Parathyroid adenoma (tissue), 2 donors: ENCODE results near the gene ZNF91.

Experiments used
- H2AFZ ChIP-seq: fragments of 300-600 bp; sonication (generic); one replicate; pipeline ENCODE4 v1.7.0; 2017; ENCODE audit warnings: antibody characterized with exemption, mild to moderate bottlenecking
- H3K27ac ChIP-seq: fragments of 300-600 bp; sonication (generic); one replicate; pipeline ENCODE4 v1.7.0; 2017
- H3K27me3 ChIP-seq: fragments of 300-600 bp; sonication (generic); one replicate; pipeline ENCODE4 v1.7.0; 2017; ENCODE audit warnings: low read length; ENCODE audit not compliant: control insufficient read depth, insufficient read depth
- H3K36me3 ChIP-seq: fragments of 300-600 bp; sonication (generic); one replicate; pipeline ENCODE4 v1.7.0; 2017; ENCODE audit warnings: low read length; ENCODE audit not compliant: control insufficient read depth, insufficient read depth
- H3K4me1 ChIP-seq: fragments of 300-600 bp; sonication (generic); one replicate; pipeline ENCODE4 v1.7.0; 2017; ENCODE audit warnings: control low read depth
- H3K4me2 ChIP-seq: fragments of 300-600 bp; sonication (generic); one replicate; pipeline ENCODE4 v1.7.0; 2017; ENCODE audit warnings: low read length
- H3K4me3 ChIP-seq: fragments of 300-600 bp; sonication (generic); one replicate; pipeline ENCODE4 v1.7.0; 2017; ENCODE audit warnings: low read depth, low read length
- H3K79me2 ChIP-seq: fragments of 300-600 bp; sonication (generic); one replicate; pipeline ENCODE4 v1.7.0; 2017; ENCODE audit warnings: control low read depth
- H3K9ac ChIP-seq: fragments of 300-600 bp; sonication (generic); one replicate; pipeline ENCODE4 v1.7.0; 2017; ENCODE audit warnings: mild to moderate bottlenecking
- H3K9me3 ChIP-seq: fragments of 300-600 bp; sonication (generic); one replicate; pipeline ENCODE4 v1.7.0; 2017; ENCODE audit warnings: low read length; ENCODE audit not compliant: control insufficient read depth
- TF ChIP-seq, protein P1 (sequence below): fragments of 300-600 bp; sonication (generic); IDR thresholded peaks from one replicate; pipeline ENCODE4 v1.7.0; 2017; ENCODE audit warnings: antibody characterized with exemption, mild to moderate bottlenecking
- donor health status: primary hyperparathyroidism.

Gene ZNF91

DNA sequence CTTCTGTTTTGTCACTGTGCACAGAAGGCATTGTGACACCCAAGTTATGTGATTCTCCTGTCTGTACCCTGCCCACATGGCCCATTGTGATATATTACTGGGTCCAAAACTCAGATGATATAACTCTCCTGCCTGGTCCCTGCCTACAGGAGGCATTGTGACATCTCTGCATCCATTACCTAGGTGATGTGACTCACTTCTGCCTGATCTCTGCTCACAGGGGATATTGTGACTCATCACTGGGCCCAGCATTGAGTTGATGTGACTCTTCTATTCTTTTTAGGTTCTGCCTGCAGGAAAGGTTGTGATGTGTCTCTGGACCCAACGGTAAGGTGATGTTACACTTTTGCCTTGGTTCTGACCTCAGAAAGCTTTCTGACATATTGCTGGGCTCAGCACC, 77.1 kb downstream of the ZNF91 start:
- H3K9ac ChIP-seq, result no peak overlapping the region
- peaks cover 2% of the 10 kb centered on the region for H3K79me2 ChIP-seq
- no peak overlapping the region for H3K4me2 ChIP-seq
- no peak overlapping the region for H3K4me3 ChIP-seq
- H3K27ac ChIP-seq, result no peak overlapping the region
- TF ChIP-seq, protein P1, sequence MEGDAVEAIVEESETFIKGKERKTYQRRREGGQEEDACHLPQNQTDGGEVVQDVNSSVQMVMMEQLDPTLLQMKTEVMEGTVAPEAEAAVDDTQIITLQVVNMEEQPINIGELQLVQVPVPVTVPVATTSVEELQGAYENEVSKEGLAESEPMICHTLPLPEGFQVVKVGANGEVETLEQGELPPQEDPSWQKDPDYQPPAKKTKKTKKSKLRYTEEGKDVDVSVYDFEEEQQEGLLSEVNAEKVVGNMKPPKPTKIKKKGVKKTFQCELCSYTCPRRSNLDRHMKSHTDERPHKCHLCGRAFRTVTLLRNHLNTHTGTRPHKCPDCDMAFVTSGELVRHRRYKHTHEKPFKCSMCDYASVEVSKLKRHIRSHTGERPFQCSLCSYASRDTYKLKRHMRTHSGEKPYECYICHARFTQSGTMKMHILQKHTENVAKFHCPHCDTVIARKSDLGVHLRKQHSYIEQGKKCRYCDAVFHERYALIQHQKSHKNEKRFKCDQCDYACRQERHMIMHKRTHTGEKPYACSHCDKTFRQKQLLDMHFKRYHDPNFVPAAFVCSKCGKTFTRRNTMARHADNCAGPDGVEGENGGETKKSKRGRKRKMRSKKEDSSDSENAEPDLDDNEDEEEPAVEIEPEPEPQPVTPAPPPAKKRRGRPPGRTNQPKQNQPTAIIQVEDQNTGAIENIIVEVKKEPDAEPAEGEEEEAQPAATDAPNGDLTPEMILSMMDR, result no peak
- H3K4me1 ChIP-seq, result no peaks in the 10 kb centered on the region
- no peaks in the 10 kb centered on the region for H3K9me3 ChIP-seq
- no peak overlapping the region for H2AFZ ChIP-seq
- H3K27me3 ChIP-seq, result no peaks in the 10 kb centered on the region
- H3K36me3 ChIP-seq, result no peaks in the 10 kb centered on the region

DNA sequence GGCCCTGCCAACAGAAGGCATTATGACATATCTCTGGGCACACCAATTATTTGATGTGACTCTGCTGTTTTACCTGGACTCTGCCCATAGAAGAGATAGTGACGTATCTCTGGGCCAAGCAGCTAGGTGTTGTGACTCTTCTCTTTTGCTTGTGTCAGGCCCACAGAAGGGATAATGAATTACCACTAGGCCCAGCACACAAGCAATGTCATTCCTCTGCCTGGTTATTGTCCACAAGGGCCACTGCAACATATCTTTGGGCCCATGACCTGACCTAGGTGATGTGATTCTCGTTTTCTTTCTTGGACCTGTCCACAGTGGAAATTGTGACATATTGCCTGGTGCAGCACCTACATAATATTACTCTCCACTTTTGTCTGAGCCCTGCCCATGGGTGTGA, 80.0 kb downstream of the ZNF91 start:
- Histone ChIP-seq H2AFZ (no peak overlapping the region), H3K4me1 (no peaks in the 10 kb centered on the region), H3K27me3 (no peaks in the 10 kb centered on the region), H3K9me3 (no peaks in the 10 kb centered on the region), H3K36me3 (no peaks in the 10 kb centered on the region), H3K9ac (no peak overlapping the region), H3K4me2 (no peak overlapping the region), H3K27ac (no peak overlapping the region), H3K4me3 (no peak overlapping the region), H3K79me2 (peaks cover 2% of the 10 kb centered on the region)
- TF ChIP-seq, protein P1, result no peak

DNA sequence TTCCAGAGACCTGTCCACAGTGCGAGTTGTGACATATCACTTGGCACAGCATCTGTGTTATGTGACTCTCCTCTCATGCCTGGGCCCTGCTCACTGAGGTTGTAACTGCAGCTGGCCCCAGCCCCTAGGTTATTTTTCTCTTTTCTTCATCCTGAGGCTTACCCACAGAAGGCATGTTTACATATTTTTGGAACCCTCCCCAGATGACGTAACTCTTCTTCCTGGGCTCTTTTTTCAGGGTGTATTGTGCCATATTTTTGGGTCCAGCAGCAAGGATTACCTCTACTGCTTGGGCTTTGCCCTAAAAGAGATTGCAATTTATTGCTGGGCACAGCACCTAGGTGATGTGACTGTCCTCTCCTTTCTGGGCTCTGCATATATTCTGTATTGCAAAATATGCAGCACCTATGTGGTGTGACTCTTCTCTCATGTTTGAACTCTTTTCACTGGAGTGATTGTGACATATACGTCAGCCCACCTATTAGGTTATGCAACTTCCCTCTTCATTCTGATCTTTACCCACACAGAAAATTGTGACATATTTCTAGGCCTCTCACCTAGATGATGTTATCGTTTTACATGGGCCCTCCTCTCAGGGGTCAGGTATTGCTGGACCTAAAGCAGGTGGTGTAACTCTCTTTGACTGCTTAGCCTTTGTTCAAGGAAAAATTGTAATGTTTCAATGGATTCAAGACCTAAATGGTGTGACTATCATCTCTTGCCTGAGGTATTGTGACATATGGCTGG, 80.6 kb downstream of the ZNF91 start:
- H3K4me2 ChIP-seq, result no peak overlapping the region
- H3K36me3 ChIP-seq, result no peaks in the 10 kb centered on the region
- no peaks in the 10 kb centered on the region for H3K27me3 ChIP-seq
- H3K4me3 ChIP-seq, result no peak overlapping the region
- no peak overlapping the region for H3K27ac ChIP-seq
- H3K4me1 ChIP-seq, result no peaks in the 10 kb centered on the region
- H2AFZ ChIP-seq, result no peak overlapping the region
- H3K9me3 ChIP-seq, result no peaks in the 10 kb centered on the region
- peaks cover 2% of the 10 kb centered on the region for H3K79me2 ChIP-seq
- TF ChIP-seq, protein P1, result no peak
- no peak overlapping the region for H3K9ac ChIP-seq

DNA sequence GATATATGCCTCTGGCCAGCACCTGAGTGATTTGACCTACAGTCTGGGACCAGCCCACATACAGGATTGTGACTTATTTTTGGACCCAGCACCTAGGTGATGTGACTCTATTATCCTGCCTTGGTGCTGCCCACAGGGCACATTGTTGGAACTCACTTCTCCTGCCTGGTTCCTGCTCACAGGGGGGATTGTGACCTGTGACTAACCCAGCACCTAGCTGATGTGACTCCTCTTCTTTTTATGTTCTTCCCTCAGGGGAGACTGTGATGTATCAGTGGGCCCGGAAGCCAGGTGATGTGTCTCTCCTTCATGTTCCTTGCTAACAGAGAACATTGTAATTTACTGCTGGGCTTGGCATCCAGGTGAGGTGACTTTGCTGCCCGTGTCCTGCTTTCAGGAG, 82.1 kb downstream of the ZNF91 start:
- no peak overlapping the region for H3K9ac ChIP-seq
- no peaks in the 10 kb centered on the region for H3K27me3 ChIP-seq
- no peak overlapping the region for H3K4me3 ChIP-seq
- H3K36me3 ChIP-seq, result no peaks in the 10 kb centered on the region
- no peak overlapping the region for H2AFZ ChIP-seq
- no peaks in the 10 kb centered on the region for H3K4me1 ChIP-seq
- peaks cover 2% of the 10 kb centered on the region for H3K79me2 ChIP-seq
- H3K27ac ChIP-seq, result no peak overlapping the region
- H3K4me2 ChIP-seq, result no peak overlapping the region
- TF ChIP-seq, protein P1, result no peak
- H3K9me3 ChIP-seq, result no peaks in the 10 kb centered on the region

DNA sequence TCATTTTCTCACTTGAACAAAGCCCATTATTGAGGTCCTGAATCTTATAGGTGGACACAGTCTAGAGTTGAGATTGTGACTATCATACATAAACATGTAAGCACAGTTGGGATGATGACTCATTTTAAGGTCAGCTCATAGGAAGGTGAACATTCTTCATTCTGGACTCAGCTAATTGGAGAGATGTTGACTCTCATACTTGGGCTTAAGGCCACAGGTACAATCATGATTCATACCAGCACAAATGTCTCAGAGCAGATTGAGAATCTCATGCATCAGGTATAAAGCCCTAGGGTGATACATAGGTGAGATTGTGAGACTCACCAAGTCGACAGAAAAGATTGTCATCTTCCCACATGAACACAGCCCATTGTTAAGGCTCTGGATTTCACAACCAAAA, 82.8 kb downstream of the ZNF91 start:
- H3K4me1 ChIP-seq, result no peaks in the 10 kb centered on the region
- no peak overlapping the region for H3K27ac ChIP-seq
- H3K4me3 ChIP-seq, result no peak overlapping the region
- no peak overlapping the region for H2AFZ ChIP-seq
- H3K9ac ChIP-seq, result no peak overlapping the region
- no peaks in the 10 kb centered on the region for H3K79me2 ChIP-seq
- no peak overlapping the region for H3K4me2 ChIP-seq
- no peaks in the 10 kb centered on the region for H3K36me3 ChIP-seq
- H3K9me3 ChIP-seq, result no peaks in the 10 kb centered on the region
- TF ChIP-seq, protein P1, result no peak
- H3K27me3 ChIP-seq, result no peaks in the 10 kb centered on the region
